Measurements from ENCODE around the gene OR10H4. TPM values are rescaled to one million over a fixed set of nuclear protein-coding genes. Genes with fewer than 3 reads are reported as not detected.

OR10H4 gene
- total and polyA plus RNA-seq, 12 donors: not detected

DNA sequence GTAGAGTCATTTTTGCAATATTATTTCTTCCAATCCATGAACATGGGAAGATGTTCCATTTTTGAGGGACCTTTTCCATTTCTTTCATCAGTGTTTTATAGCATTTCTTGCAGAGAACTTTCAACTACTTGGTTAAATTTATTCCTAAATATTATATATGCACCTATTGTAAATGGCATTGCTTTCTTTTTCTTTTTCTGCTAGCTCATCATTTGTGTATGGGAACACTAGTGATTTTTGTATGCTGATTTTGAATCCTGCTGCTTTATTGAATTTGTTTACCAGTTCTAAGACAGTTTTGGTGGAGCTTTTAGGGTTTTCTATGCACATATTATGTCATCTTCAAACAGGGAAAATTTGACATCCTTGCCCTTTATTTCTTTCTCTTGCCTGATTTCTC lies 43.8 kb upstream of the OR10H4 start:
- Histone ChIP-seq H3K4me3 (no peak overlapping the region), H3K27ac (no peak overlapping the region), H3K36me3 (replicated peaks in 1 of 2) (no peaks in the 10 kb centered on the region), H3K4me1 (replicated peaks in 1 of 2) (no peaks in the 10 kb centered on the region), H3K27me3 (peaks cover 3% of the 10 kb centered on the region), H3K9me3 (replicated peaks in 1 of 3) (no peaks in the 10 kb centered on the region)
- DNase-seq: no peak
- intact Hi-C loops (cut with DNase I): no loop called here
- no peak for TF ChIP-seq POLR2A (IDR thresholded peaks at IDR 0.05)
- TF ChIP-seq, protein P1, sequence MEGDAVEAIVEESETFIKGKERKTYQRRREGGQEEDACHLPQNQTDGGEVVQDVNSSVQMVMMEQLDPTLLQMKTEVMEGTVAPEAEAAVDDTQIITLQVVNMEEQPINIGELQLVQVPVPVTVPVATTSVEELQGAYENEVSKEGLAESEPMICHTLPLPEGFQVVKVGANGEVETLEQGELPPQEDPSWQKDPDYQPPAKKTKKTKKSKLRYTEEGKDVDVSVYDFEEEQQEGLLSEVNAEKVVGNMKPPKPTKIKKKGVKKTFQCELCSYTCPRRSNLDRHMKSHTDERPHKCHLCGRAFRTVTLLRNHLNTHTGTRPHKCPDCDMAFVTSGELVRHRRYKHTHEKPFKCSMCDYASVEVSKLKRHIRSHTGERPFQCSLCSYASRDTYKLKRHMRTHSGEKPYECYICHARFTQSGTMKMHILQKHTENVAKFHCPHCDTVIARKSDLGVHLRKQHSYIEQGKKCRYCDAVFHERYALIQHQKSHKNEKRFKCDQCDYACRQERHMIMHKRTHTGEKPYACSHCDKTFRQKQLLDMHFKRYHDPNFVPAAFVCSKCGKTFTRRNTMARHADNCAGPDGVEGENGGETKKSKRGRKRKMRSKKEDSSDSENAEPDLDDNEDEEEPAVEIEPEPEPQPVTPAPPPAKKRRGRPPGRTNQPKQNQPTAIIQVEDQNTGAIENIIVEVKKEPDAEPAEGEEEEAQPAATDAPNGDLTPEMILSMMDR (IDR thresholded peaks at IDR 0.05): no peak

DNA sequence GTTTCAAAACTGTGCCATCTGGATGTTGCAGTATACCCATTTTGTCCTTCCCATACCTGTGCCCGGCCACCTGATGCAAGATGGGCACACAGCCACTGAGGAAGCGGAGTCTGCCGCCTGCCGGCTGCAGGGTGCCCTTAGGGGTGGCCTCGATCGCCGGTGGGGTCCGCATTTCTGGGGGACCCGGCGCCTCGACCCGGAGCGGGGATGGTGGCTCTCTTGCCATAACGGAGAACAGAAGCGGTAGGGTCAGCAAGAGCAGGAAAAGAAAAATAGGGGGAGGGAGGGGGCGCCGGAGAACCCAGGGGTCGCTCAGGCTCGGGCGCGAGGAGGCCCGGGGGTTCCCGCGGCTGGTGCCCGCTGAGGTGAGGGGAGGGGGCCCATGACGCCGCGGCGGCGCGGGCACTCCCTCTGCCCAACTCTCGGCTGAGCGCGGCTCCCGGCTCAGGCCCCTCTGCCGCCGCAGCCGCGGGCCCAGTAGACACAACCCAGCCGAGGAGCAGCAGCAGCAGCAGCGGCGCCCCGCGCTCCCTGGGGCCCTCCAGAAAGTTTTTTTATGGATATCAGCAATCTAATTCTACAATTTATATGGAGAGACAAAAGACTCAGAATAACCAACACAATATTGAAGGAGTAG lies 37.1 kb upstream of the OR10H4 start:
- no peak for DNase-seq
- Histone ChIP-seq H3K27me3 (peaks cover 28% of the 10 kb centered on the region), H3K4me1 (replicated peaks in 1 of 2) (no peaks in the 10 kb centered on the region), H3K36me3 (replicated peaks in 1 of 2) (no peaks in the 10 kb centered on the region), H3K4me3 (no peak overlapping the region), H3K27ac (no peak overlapping the region), H3K9me3 (replicated peaks in 1 of 3) (peaks cover 0 to 7% (median 3%) of the 10 kb centered on the region in 3 donors)
- WGBS, 4 donors: 1 to 8% (median 3%) methylated on average over 15 to 44 of the region's 44 CpGs
- intact Hi-C loops (cut with DNase I): no loop called here
- no peak for TF ChIP-seq POLR2A (IDR thresholded peaks at IDR 0.05)
- TF ChIP-seq, protein P1 (IDR thresholded peaks at IDR 0.05): no peak

DNA sequence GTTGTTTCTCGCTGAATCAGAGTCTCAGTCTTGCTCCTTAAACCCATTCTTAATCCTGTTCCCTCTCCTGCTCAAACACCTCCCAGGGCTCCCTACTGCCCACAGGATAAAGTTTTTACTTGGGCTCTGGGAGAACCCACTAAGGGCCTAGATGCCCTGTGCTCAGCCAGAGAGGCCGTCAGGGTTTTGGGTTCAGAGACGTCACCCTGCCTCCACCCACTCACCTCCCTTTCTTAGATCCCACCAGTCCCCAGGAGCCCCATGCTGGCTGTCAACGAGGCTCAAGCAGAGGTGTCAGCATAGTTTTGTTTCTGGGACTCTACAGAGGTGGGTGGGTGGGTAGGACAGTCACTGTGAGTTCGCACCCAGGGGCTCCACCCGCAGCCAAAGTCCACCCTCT lies 35.4 kb upstream of the OR10H4 start:
- WGBS, 4 donors: 49 to 72% (median 60%) methylated on average over 4 to 6 of the region's 6 CpGs
- H3K4me1 ChIP-seq (replicated peaks in 1 of 2): no peaks in the 10 kb centered on the region
- H3K4me3 ChIP-seq: no peak overlapping the region
- peaks cover 0 to 7% (median 3%) of the 10 kb centered on the region in 3 donors for H3K9me3 ChIP-seq (replicated peaks in 1 of 3)
- DNase-seq: no peak
- H3K27ac ChIP-seq: no peak overlapping the region
- TF ChIP-seq, protein P1 (IDR thresholded peaks at IDR 0.05): no peak
- no peak for TF ChIP-seq POLR2A (IDR thresholded peaks at IDR 0.05)
- H3K27me3 ChIP-seq: peaks cover 28% of the 10 kb centered on the region
- H3K36me3 ChIP-seq (replicated peaks in 1 of 2): no peaks in the 10 kb centered on the region
- intact Hi-C loops (cut with DNase I): no loop called here

GRCh38 chr19:15913830-15914229 lies 35.0 kb upstream of the OR10H4 start:
- WGBS, 4 donors: 87 to 96% (median 88%) methylated on average over 6 to 8 of the region's 8 CpGs
- TF ChIP-seq, protein P1 (IDR thresholded peaks at IDR 0.05): no peak
- TF ChIP-seq POLR2A (IDR thresholded peaks at IDR 0.05): no peak
- H3K4me1 ChIP-seq (replicated peaks in 1 of 2): no peaks in the 10 kb centered on the region

More at GRCh38 chr19:15913830-15914229, 35.0 kb upstream of the OR10H4 start:
- no peak overlapping the region for H3K4me3 ChIP-seq
- H3K9me3 ChIP-seq (replicated peaks in 1 of 3): peaks cover 0 to 7% (median 3%) of the 10 kb centered on the region in 3 donors
- no peak overlapping the region for H3K27ac ChIP-seq
- DNase-seq: no peak
- no peaks in the 10 kb centered on the region for H3K36me3 ChIP-seq (replicated peaks in 1 of 2)
- intact Hi-C loops (cut with DNase I): no loop called here
- peaks cover 28% of the 10 kb centered on the region for H3K27me3 ChIP-seq
